K562 (cell line): ENCODE data around the gene NPTX2.

Experiments used
- CTCF ChIP-seq, 3 experiments: IDR thresholded peaks in 2 of 3; conservative IDR thresholded peaks in 1 of 3; 2 replicates each; pipeline ENCODE4 v1.5.1; 2011 to 2012; ENCODE audit warnings: low read length in 3 of 3, mild to moderate bottlenecking in 3 of 3, control low read depth in 2 of 3, improper control_type of control experiment in 1 of 3, inconsistent platforms in 1 of 3, low read depth in 1 of 3, mixed read lengths in 1 of 3, moderate library complexity in 1 of 3; ENCODE audit not compliant: insufficient read depth in 2 of 3
- ELF4 ChIP-seq: fragments of 450-650 bp; formaldehyde crosslinking; IDR thresholded peaks from 2 replicates; pipeline ENCODE4 v1.4.0; 2022; ENCODE audit warnings: missing genetic modification characterization
- HES1 ChIP-seq: fragments of 450-650 bp; IDR thresholded peaks from 2 replicates; pipeline ENCODE4 v1.6.1; 2016; ENCODE audit warnings: low read depth, mild to moderate bottlenecking, moderate library complexity
- NCOA4 ChIP-seq: fragments of 450-650 bp; IDR thresholded peaks from 2 replicates; pipeline ENCODE4 v1.6.1; 2018; ENCODE audit warnings: mild to moderate bottlenecking; ENCODE audit not compliant: partially characterized antibody
- TBL1XR1 ChIP-seq, 2 experiments: IDR thresholded peaks; 2 replicates each; pipeline ENCODE4 v1.6.1; 2012; ENCODE audit warnings: improper control_type of control experiment in 2 of 2, low read length in 2 of 2, mild to moderate bottlenecking in 1 of 2
- TBP ChIP-seq: optimal IDR thresholded peaks from 2 replicates; pipeline ENCODE3; 2011; ENCODE audit warnings: low read depth, low read length, improper control_type of control experiment
- ZNF551 ChIP-seq: fragments of 250-450 bp; sonication (Bioruptor Pico); IDR thresholded peaks from 2 replicates; pipeline ENCODE4 v1.5.0; 2021; ENCODE audit warnings: mild to moderate bottlenecking, moderate library complexity
- ZZZ3 ChIP-seq: fragments of 450-650 bp; IDR thresholded peaks from 2 replicates; pipeline ENCODE4 v1.6.1; 2016; ENCODE audit warnings: antibody characterized with exemption, mild to moderate bottlenecking, moderate library complexity
- TF ChIP-seq, protein P1 (sequence below), 2 experiments: fragments of 450-650 bp in 1 of 2; IDR thresholded peaks; 2 replicates each; pipeline ENCODE4 v1.6.1; 2011 to 2017; ENCODE audit warnings: low read depth in 2 of 2, antibody characterized with exemption in 1 of 2, borderline replicate concordance in 1 of 2, low read length in 1 of 2, mild to moderate bottlenecking in 1 of 2, mixed read lengths in 1 of 2; ENCODE audit not compliant: control insufficient read depth in 1 of 2

- TF ChIP-seq, protein P1, sequence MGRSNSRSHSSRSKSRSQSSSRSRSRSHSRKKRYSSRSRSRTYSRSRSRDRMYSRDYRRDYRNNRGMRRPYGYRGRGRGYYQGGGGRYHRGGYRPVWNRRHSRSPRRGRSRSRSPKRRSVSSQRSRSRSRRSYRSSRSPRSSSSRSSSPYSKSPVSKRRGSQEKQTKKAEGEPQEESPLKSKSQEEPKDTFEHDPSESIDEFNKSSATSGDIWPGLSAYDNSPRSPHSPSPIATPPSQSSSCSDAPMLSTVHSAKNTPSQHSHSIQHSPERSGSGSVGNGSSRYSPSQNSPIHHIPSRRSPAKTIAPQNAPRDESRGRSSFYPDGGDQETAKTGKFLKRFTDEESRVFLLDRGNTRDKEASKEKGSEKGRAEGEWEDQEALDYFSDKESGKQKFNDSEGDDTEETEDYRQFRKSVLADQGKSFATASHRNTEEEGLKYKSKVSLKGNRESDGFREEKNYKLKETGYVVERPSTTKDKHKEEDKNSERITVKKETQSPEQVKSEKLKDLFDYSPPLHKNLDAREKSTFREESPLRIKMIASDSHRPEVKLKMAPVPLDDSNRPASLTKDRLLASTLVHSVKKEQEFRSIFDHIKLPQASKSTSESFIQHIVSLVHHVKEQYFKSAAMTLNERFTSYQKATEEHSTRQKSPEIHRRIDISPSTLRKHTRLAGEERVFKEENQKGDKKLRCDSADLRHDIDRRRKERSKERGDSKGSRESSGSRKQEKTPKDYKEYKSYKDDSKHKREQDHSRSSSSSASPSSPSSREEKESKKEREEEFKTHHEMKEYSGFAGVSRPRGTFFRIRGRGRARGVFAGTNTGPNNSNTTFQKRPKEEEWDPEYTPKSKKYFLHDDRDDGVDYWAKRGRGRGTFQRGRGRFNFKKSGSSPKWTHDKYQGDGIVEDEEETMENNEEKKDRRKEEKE (IDR thresholded peaks at IDR 0.05; ENCODE audit: borderline replicate concordance in 1 of 2, control insufficient read depth in 1 of 2, low read depth in 2 of 2, low read length in 1 of 2) = no peak
- TF ChIP-seq NCOA4 (no peak), TBP (no peak), HES1 (no peak), CTCF (IDR thresholded peaks at IDR 0.05 in 2 of 3, conservative IDR thresholded peaks at IDR 0.05 in 1 of 3; ENCODE audit: insufficient read depth in 2 of 3, low read depth in 1 of 3, low read length in 3 of 3) (no peak), TBL1XR1 (IDR thresholded peaks at IDR 0.05; ENCODE audit: low read length in 2 of 2) (no peak), ZZZ3 (no peak), ELF4 (CRISPR knock-in tag) (no peak), ZNF551 (CRISPR knock-in tag) (no peak)
Observed at GRCh38 chr7:98646465-98646864, 29.4 kb downstream of the NPTX2 start.
